Activated CD8-positive, alpha-beta memory T cell treated with anti-CD3 and anti-CD28 coated beads, Interleukin-2, amount 50 U/mL, for 1 hour (primary cell): Measurements from ENCODE around the gene POLR2J3.
"Not testable (repeated sequence)": the region's sequence is repeated elsewhere in the genome, so short reads cannot be mapped to it uniquely, and the experiment has no call there.

Experiments used
- DNase-seq: peaks from one replicate; pipeline ENCODE4 v3.0.0-alpha.2; 2020; ENCODE audit errors: extremely low read depth

Gene POLR2J3

DNA sequence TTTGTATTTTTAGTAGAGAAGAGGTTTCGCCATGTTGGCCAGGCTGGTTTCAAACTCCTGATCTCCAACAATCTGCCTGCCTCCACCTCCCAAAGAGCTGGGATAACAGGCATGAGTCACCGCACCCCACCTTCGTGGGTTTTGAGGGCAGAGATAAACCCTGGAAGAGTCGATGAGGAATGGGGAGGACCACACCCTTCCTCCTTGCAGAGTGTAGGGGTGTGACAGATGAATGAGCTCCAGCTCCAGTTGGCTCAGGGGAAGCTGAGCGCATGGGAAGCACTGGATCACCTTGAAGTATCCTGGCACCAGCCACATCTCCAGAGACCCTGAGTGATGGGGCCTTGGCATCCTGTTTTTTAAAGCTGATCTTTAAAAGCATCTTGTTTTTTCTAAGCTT, 11.1 kb upstream of the POLR2J3 start:
- DNase-seq, result not testable (repeated sequence)

DNA sequence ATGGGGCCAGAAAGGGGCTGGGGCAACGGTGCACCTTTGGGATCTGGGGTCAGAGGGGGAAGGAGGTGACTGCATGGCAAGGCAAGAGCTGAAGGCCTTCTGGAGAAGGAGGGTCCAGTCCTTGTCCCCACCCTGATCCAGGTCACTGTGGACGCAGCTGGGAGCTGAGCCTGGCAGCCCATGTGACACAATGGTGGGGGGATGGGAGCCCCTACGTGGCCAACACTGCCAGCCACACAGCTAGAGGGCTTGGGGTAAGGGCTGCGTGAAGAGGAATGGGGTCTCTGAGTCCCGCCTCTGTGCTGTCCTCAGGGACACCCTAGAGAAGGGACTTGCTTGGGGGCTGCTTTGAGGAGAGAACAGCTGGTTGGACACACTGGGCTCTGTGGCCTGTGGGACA, 9.3 kb upstream of the POLR2J3 start:
- DNase-seq, result not testable (repeated sequence)

DNA sequence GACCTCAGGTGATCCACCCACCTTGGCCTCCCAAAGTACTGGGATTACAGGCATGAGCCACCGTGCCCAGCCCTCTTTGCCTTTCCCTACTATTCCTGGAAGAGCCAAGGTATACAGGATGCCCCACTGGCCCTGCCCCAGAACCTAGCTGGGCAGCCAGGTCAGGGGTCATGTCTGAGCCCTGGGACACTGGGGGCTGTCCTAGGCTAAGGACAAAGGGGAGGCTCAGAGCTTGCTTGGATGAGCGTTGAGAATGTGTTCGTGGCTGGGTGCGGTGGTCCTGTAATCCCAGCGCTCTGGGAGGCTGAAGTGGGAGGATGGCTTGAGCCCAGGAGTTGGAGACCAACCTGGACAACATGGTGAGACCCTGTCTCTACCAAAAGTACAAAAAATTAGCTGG, 6.1 kb upstream of the POLR2J3 start:
- not testable (repeated sequence) for DNase-seq

DNA sequence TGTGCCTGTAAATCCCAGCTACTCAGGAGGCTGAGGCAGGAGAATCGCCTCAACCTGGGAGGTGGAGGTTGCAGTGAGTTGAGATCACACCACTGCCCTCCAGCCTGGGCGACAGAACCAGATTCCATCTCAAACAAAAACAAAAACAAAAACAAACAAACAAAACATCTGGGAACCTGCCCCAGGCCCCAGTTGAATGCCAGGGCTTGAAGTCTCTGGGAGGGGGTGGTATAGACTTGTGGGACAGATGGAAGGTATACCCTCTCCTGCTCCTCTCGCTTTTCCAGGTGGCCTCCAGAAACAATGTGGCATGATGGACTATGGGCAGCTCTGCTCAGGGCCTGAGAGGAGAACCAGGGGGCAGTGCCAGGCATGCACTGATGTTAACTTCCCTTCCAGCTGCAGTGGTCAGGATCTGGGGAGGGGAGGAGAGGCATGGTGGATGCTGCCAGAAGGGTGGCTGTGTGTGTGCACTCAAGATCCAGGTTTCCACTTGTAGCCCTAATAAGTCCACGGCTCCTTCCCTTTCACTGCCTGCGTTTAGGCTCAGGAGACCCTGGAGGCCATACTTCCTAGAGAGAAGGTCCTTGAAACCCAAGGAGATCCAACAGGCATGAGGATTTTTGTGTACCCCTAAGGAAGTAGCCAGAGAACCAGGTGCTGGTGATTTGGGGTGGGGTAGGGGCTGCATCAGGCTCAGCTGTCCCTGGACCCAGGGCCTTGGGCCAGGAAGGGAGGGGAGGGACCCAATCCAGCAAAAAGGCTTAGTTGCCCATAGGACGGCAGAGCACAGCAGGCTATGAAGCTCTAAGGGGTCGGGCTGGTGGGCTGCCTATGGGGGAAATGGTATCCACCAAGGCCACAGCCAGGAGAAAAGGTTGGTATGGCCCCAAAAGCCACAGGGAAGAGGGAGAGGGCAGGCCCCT, 5.2 kb upstream of the POLR2J3 start:
- not testable (repeated sequence) for DNase-seq

DNA sequence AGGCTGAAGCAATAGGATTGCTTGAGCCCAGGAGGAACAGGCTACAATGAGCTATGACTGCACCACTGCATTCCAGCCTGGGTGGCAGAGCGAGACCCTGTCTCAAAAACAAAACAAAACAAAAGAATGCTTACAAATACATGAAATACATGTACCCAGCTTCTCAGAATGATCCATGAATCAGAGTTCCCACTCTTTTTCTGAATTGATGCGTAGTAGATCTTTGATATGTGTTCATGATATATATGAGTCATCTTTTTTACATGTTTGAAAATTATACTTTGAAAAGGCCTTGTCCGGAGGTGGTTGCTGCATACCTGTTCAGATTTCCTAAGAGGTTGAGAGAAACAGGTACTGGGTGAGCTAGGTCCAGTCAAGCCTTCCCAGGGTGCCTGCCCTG, 4.0 kb upstream of the POLR2J3 start:
- not testable (repeated sequence) for DNase-seq

DNA sequence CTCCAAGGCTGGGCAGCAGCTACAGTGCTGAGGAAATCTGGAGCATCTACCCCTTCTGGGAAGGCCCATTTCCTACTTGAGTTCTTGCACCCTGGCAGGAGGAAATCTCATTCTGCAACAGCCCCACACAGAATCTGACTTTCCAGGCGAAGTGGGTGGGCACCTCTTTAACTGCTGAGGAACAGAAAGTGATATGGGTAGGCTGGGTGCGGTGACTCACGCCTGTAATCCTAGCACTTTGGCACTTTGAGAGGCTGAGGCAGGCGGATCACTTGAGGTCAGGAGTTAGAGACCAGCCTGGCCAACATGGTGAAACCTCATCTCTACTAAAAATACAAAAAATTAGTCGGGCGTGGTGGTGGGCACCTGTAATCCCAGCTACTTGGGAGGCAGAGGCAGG, 2.2 kb upstream of the POLR2J3 start:
- DNase-seq, result not testable (repeated sequence)

DNA sequence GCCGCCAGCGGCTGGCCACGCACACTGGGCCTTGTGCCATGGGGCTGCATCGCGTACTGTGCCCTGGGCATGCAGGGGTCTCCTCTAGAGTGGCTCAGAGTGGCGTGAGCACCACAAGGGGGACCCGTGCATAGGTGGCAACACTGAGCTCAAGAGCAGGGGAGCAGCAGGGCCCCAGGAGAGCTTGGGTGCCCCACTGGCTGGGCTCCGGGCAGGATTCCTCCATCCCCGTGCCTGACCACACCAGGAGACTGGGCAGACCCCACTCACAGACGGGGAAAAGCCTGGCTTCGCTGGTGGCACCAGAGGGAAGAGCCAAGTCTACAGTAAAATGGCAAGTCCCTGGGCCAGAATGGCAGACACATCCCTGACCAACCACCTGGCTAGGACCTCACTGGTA, 3.8 kb downstream of the POLR2J3 start:
- not testable (repeated sequence) for DNase-seq

DNA sequence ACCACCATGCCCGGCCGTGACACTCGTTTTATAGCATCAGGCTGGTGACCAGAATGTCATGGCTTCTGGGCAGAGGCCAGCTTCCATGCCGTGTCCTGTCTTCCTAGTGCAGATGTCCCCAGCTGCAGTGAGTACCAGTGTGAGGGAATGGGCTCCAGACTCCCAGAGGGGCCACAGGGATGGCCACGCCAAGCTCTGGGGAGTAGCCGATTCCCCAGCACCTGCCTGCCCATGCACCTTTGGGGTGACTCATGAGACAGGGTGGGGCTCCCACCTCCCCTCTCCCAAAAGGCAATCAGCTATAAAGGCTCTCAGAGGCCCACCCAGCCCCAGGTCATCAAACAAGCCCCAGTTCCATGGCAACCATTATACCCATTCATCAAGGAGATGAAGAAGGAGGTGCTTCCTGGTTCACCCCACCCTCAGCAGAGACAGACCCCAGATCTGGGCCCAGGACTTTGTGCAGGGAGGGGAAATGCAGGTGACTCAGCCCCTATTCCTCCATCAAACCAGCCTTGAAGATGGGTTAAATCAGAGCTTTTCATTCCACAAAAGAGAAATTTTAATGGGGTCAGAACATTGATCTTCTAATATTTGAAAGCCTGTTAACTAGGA, 21.5 kb downstream of the POLR2J3 start, which contains the start of gene SPDYE2:
Gene SPDYE2 (plus strand): TSS at position 419 of the 615 bp plus-strand sequence. CDS start 2,030 bp downstream, outside the sequence.
- not testable (repeated sequence) for DNase-seq

DNA sequence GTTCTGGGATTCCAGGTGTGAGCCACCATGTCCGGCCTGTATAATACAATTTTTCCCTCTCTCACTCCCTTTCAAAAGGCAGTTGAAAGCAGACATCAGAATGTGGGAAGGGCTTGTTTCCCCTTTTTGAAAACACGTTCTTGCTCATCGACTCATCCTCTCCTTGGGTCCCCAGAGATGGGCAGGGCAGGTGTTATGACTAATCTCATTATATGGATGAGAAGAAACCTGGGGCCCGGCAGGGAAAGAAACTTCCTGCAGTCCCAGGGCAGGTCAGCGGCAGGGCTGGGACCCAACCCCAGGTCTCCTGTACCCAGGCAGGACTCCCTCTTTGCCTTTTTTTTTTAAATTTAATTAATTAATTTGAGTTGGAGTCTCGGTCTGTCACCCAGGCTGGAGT, 26.0 kb downstream of the POLR2J3 start:
- DNase-seq, result not testable (repeated sequence)

DNA sequence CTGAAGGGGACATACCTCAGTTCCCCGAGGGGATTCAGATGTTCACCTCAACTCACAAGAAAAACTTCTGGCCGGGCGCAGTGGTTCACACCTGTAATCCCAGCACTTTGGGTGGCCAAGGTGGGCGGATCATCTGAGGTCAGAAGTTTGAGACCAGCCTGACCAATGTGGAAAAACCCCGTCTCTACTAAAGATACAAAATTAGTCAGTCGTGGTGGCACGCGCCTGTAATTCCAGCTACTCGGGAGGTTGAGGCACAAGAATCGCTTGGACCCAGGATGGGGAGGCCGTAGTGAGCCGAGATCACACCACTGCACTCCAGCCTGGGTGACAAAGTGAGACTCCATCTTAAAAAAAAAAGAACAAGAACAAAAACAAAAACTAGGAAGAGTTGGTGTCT, 27.1 kb downstream of the POLR2J3 start:
- DNase-seq, result not testable (repeated sequence)

DNA sequence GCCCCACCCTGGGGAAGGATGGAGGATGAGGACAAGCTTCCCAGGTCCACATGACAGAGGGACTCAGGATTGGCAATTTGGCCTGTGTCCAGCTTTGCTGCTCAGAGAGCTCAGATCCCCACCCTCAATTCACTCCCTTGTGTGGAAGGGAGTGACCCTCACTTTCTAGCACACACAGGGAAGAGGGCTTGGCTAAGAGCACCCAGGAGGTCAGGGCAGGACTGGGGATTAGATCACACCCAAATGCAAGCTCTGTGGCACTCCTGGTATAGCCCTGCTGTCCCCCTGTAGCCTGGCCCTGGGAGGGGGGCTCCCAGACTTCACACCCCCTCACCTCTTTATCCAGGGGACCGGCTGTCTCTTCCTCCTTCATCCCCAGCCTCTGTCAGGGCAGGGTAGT, 28.0 kb downstream of the POLR2J3 start:
- not testable (repeated sequence) for DNase-seq

DNA sequence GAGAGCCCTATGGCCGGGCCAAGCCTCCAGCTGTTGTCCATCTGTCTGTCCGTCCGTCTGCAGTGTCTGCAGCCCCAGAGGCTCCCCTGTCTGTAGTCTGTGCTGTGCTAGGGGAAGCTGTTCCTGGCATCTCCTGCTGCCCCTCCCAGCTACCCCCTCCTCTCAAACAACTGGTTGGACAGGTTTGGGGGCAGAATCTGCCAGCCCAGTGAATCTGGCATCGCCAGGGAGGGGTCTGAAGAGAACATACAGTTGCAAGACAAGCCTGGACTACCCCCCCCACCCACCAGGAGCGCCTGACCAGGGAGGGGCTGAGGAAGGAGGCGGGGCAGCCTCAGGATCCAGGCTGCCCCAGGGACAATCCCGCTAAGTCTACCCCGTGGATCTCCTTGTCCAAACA, 28.8 kb downstream of the POLR2J3 start, which contains the start of gene UPK3BL2:
Gene UPK3BL2 (minus strand): TSS at position 101 of the 400 bp plus-strand sequence. CDS start 60 bp downstream, at position 41.
- DNase-seq, result not testable (repeated sequence)

DNA sequence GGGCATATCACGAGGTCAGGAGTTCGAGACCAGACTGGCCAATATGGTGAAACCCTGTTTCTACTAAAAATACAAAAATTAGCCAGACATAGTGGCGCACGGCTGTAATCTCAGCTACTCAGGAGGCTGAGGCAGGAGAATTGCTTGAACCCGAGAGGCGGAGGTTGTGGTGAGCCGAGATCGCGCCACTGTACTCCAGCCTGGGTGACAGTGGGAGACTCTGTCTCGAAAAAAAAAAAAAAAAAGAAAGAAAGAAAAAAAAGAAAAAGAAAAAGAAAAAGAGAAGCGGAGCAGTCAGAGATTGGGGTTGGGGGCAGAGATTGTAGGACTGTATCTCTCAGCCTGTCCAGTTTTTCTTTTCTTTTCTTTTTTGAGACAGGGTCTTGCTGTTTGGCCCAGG, 29.6 kb downstream of the POLR2J3 start:
- not testable (repeated sequence) for DNase-seq

DNA sequence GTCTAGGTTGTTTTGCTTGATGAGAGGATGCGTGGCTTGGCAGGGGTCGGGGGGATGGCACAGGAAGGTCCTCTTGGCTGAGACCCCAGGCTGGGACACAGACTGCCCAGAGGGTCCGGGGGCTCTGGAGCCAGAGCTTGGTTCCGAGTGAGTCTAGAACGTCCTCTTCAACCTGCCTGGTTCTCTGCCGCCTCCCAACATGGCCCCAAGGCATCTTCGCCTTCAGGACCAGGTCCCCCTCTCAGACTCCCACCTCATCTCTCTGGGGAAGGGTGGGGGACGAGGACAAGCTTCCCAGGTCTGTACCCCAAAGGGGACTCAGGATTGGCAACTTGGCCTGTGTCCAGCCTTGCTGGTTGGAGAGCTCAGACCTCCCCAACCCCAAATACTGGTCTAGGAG, 30.3 kb downstream of the POLR2J3 start:
- not testable (repeated sequence) for DNase-seq

DNA sequence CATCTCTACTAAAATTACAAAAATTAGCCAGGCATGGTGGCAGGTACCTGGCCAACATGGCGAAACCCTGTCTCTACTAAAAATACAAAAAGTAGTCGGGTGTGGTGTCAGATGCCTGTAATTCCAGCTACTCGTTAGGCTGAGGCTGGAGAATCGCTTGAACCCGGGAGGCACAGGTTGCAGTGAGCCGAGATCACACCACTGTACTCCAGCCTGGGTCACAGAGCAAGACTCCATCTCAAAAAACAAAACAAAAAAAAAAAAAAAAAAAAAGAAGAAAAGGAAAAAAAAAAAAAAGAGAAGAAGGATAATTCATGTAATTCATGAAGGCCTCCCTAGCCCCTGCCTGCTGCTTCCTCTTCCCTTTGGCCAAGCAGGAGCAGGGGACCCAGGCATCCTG, 31.8 kb downstream of the POLR2J3 start:
- not testable (repeated sequence) for DNase-seq

DNA sequence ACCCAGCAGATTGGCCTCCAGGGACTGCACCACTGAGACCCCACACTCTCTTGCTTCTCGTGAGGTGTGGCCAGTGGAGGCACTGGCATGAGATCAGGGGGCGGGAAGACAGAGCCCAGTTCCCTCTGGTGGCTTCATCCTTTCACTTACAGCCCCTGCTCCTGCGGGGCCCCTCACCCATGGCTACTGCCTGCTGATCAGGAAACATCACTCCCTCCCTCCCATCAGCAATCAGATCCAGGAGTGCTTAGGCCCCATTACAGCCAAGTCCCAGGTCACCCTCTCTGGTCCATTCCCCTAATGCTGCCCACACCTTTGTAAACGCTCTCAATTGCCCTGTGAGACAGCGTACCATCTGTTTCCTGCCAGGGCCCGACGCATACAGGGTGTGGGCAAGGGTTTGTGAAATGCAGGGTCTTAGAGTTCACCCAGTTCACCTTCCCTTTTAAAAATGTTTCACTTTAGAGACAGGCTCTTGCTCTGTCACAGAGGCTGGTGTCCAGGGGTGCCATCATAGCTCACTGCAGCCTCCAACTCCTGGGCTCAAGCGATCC, 37.2 kb downstream of the POLR2J3 start:
- DNase-seq, result not testable (repeated sequence)

DNA sequence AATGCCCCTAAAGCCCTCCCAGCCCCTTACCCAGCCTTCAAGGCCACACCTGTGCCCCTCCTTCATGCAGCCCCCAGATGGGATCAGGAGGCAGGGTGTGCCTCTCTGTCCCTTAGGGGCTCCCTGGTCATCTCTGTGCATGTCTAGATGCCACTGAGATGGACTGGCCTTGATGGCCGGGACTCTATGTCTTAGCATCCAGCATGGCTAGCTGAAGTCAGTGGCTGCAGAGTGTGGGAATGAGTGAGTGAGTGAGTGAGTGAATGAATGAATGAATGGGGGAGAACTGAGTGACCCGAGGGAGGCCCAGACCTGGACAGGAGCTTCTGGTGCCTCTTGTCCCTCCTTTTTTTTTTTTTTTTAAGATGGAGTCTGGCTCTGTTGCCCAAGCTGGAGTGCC, 40.3 kb downstream of the POLR2J3 start:
- not testable (repeated sequence) for DNase-seq

DNA sequence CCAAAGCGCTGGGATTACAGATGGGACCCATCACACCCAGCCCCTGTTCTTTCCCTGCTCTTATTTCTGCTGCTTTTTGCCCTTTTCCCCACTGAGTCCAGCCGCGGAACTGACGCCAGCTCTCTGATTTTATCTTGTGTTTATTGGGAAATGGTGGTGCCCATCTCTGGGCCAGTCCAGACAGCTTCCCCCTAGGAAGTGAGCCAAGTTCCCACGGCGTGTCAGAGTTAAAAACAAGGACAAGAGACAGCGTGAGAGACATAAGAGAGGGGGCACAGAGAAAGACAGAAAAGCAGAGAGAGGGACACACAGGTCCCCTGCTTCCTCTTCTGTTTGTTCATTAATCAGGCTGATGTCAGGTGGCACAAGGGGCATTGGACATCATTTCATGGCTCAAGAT, 40.8 kb downstream of the POLR2J3 start:
- not testable (repeated sequence) for DNase-seq

DNA sequence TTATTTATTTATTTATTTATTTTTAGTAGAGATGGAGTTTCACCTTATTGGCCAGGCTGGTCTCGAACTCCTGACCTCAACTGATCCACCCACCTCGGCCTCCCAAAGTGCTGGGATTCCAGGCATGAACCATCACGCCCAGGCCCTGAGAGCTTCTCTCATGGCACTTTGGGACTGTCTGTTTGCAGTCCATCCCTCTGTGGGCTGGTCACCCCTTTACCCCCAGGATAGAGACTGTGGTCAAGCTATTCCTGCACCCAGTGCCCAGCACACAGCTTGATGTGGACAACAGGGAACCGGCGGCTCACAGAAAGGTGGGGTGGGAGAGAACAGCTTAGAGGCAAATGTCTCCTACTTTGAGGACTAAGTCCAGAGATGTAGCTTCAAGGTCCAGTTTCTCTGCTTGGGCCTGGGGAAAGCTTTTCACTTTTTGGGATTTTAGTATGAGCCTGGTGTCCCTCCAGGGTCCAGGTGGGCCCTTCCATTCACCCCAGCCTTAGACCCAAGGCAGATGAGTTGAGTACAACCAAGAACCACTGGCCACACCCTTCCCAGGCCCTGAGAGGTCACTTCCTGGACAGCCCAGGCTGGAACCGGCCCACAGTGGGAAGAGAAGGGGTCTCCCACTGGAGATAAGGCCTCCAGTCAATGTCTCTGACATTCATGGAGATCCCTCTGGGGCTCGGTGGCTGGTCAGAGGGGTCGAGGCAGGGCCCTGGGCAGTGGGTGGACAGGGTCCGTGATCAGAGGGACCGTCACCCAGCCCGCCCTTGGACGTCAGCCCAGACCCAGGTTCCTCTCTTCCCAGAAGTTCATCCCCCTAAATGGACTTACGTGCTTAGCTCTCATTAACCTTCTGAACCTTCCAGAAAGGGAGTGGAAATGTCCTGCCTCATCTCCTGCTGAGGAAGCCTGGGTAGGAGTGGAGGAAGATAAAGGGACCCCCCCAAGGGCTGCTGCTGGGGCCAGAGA, 44.3 kb downstream of the POLR2J3 start:
- DNase-seq, result not testable (repeated sequence)

DNA sequence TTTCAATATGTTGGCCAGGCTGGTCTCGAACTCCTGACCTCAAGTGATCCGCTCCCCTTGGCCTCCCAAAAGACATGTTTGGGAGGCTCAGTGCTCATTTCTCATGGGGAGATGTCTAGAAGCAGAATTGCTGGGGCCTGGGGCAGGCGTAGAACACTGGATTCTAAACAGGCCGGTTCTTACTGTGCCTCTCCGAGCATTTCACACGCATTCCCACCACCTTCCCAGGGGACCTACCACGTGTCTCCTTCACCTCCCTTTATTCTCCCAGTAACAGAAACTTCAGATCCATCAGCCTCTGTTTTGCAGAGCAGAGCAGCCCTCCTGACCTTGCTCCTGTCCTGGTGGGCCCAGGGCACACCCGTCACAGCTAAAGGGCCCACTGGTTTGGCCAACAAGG, 45.2 kb downstream of the POLR2J3 start:
- DNase-seq, result not testable (repeated sequence)

DNA sequence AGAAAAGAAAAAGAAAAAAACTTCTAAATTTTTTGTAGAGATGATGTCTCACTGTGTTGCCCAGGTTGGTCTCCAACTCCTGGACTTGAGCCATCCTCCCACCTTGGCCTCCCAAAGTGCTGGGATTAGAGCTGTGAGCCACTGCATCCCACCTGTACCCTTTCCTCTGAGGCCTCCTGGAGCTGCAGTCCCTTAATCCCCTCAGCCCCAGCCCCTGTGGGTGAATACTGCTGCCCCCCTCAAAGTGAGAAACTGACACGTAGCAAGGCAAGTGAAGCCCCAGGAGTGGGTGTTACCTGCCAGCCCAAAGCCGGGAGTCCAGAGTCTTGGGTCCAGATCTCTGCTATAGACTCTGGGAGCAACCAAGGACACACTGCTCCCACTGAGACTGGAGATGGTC, 47.6 kb downstream of the POLR2J3 start:
- not testable (repeated sequence) for DNase-seq
